D341Med (cell line): ENCODE results near the gene COL8A2.
A peak's percentile ranks its signal among the peaks of the same experiment; 100 is the strongest.

Experiments
- DNase-seq: peaks from one replicate; pipeline ENCODE4 v3.0.0; 2012; ENCODE audit warnings: low spot score

COL8A2 gene

GRCh38 chr1:36157115-36157903 is 32.3 kb upstream of the COL8A2 start:
- DNase-seq, result no peak

GRCh38 chr1:36156329-36157114 is 31.5 kb upstream of the COL8A2 start:
- peak; percentile 78 for DNase-seq

GRCh38 chr1:36155408-36156328 is 30.6 kb upstream of the COL8A2 start, which contains the start of gene MAP7D1:
TSS of gene MAP7D1 (plus strand) at chr1:36156160. CDS start at chr1:36156418, 258 bp downstream.
- DNase-seq, result peak; percentile 88

- DNase-seq, result no peak
Observed at GRCh38 chr1:36154765-36155407, 29.9 kb upstream of the COL8A2 start.

- DNase-seq, result no peak
Observed at GRCh38 chr1:36154335-36154734, 29.3 kb upstream of the COL8A2 start.

GRCh38 chr1:36153476-36153875 is 28.5 kb upstream of the COL8A2 start:
- no peak for DNase-seq

- DNase-seq, result no peak
Observed at GRCh38 chr1:36151845-36152203, 26.8 kb upstream of the COL8A2 start.

- DNase-seq, result no peak
Observed at GRCh38 chr1:36151134-36151844, 26.3 kb upstream of the COL8A2 start.

- DNase-seq, result peak; percentile 81
Observed at GRCh38 chr1:36150296-36151133, 25.5 kb upstream of the COL8A2 start.

GRCh38 chr1:36149973-36150295 is 24.9 kb upstream of the COL8A2 start:
- no peak for DNase-seq

- DNase-seq, result peak; percentile 97
Observed at GRCh38 chr1:36149237-36149972, 24.4 kb upstream of the COL8A2 start, which contains the start of gene TRAPPC3. TSS of gene TRAPPC3 (minus strand) at chr1:36149486. CDS start at chr1:36149378, 108 bp downstream.

GRCh38 chr1:36148821-36149236 is 23.8 kb upstream of the COL8A2 start:
- DNase-seq, result no peak

GRCh38 chr1:36144413-36144812 is 19.4 kb upstream of the COL8A2 start:
- DNase-seq, result no peak

GRCh38 chr1:36143424-36143823 is 18.4 kb upstream of the COL8A2 start:
- DNase-seq, result no peak

GRCh38 chr1:36142121-36142520 is 17.1 kb upstream of the COL8A2 start:
- DNase-seq, result no peak

GRCh38 chr1:36139521-36139920 is 14.5 kb upstream of the COL8A2 start:
- no peak for DNase-seq

GRCh38 chr1:36137776-36138175 is 12.8 kb upstream of the COL8A2 start:
- DNase-seq, result no peak

GRCh38 chr1:36137226-36137625 is 12.2 kb upstream of the COL8A2 start:
- DNase-seq, result no peak

- DNase-seq, result no peak
Observed at GRCh38 chr1:36136535-36136934, 11.5 kb upstream of the COL8A2 start.
